IMR-90 (cell line): ENCODE measurements around the gene ADGRF1.

Experiments
- CEBPB ChIP-seq: IDR thresholded peaks from 2 replicates; pipeline ENCODE4 v1.6.1; 2012; ENCODE audit warnings: low read depth, low read length, improper control_type of control experiment
- FOS ChIP-seq: fragments of 150-350 bp; IDR thresholded peaks from 2 replicates; pipeline ENCODE4 v1.6.1; 2016; ENCODE audit warnings: low read depth, low read length
- MAFK ChIP-seq: IDR thresholded peaks from 2 replicates; pipeline ENCODE4 v1.6.1; 2012; ENCODE audit warnings: low read depth, low read length, improper control_type of control experiment
- MAZ ChIP-seq: IDR thresholded peaks from 2 replicates; pipeline ENCODE4 v1.6.1; 2012; ENCODE audit warnings: low read depth, mild to moderate bottlenecking, low read length, improper control_type of control experiment, moderate library complexity, borderline replicate concordance
- MXI1 ChIP-seq: IDR thresholded peaks from 2 replicates; pipeline ENCODE4 v1.6.1; 2012; ENCODE audit warnings: low read depth, mild to moderate bottlenecking, low read length, moderate library complexity, borderline replicate concordance
- NFE2L2 ChIP-seq: fragments of 150-350 bp; IDR thresholded peaks from 2 replicates; pipeline ENCODE4 v1.6.1; 2016; ENCODE audit warnings: low read depth, mild to moderate bottlenecking, low read length
- POLR2A ChIP-seq: IDR thresholded peaks from 2 replicates; pipeline ENCODE4 v1.6.1; 2012; ENCODE audit warnings: mild to moderate bottlenecking, low read depth, low read length
- RAD21 ChIP-seq: IDR thresholded peaks from 2 replicates; pipeline ENCODE4 v1.6.1; 2012; ENCODE audit warnings: low read length, improper control_type of control experiment
- RCOR1 ChIP-seq: IDR thresholded peaks from 2 replicates; pipeline ENCODE4 v1.6.1; 2012; ENCODE audit warnings: mild to moderate bottlenecking, low read length, improper control_type of control experiment; ENCODE audit not compliant: insufficient replicate concordance
- RFX5 ChIP-seq: IDR thresholded peaks from 2 replicates; pipeline ENCODE4 v1.8.0; 2012; ENCODE audit warnings: low read depth, mild to moderate bottlenecking, low read length, moderate library complexity
- SMC3 ChIP-seq: fragments of 150-350 bp; IDR thresholded peaks from 2 replicates; pipeline ENCODE4 v1.6.1; 2016; ENCODE audit warnings: low read depth, mild to moderate bottlenecking, antibody characterized with exemption, low read length, moderate library complexity
- TF ChIP-seq, protein P1 (sequence below): conservative IDR thresholded peaks from 2 replicates; pipeline ENCODE4 v1.5.1; 2012; ENCODE audit warnings: mild to moderate bottlenecking, low read depth, low read length, improper control_type of control experiment
- TF ChIP-seq, protein P2 (sequence below): fragments of 150-350 bp; IDR thresholded peaks from 2 replicates; pipeline ENCODE4 v1.6.1; 2016; ENCODE audit warnings: low read depth, mild to moderate bottlenecking, low read length, moderate library complexity, borderline replicate concordance
- TF ChIP-seq, protein P3 (sequence below): fragments of 150-350 bp; IDR thresholded peaks from 2 replicates; pipeline ENCODE4 v1.6.1; 2017; ENCODE audit warnings: mild to moderate bottlenecking, antibody characterized with exemption, low read length, low read depth

DNA sequence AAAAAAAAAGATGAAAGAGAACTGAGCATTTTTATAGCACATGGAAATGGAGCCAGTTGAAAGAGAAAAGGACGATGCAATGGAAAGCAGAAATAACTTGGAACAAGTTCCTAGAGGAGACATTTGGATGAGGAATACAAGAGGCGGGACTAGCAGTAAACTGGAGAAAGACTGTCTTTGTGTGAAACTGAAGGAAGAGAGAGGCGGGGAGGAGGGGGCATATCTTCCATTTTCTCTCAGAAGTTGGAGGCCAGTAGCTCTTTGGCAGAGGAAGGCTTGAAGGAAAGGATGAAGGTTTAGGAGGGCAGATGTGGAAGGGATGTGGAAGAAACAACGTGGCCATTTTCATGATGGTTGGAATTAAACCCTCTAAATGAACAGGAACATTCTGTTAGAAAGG is 33.0 kb upstream of the ADGRF1 start:
- TF ChIP-seq, protein P1, sequence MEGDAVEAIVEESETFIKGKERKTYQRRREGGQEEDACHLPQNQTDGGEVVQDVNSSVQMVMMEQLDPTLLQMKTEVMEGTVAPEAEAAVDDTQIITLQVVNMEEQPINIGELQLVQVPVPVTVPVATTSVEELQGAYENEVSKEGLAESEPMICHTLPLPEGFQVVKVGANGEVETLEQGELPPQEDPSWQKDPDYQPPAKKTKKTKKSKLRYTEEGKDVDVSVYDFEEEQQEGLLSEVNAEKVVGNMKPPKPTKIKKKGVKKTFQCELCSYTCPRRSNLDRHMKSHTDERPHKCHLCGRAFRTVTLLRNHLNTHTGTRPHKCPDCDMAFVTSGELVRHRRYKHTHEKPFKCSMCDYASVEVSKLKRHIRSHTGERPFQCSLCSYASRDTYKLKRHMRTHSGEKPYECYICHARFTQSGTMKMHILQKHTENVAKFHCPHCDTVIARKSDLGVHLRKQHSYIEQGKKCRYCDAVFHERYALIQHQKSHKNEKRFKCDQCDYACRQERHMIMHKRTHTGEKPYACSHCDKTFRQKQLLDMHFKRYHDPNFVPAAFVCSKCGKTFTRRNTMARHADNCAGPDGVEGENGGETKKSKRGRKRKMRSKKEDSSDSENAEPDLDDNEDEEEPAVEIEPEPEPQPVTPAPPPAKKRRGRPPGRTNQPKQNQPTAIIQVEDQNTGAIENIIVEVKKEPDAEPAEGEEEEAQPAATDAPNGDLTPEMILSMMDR = no peak
- TF ChIP-seq MAFK (no peak), FOS (no peak), POLR2A (no peak), SMC3 (no peak), RAD21 (no peak), MXI1 (no peak), RCOR1 (no peak), MAZ (no peak), CEBPB (no peak), RFX5 (no peak), NFE2L2 (no peak)
- TF ChIP-seq, protein P2, sequence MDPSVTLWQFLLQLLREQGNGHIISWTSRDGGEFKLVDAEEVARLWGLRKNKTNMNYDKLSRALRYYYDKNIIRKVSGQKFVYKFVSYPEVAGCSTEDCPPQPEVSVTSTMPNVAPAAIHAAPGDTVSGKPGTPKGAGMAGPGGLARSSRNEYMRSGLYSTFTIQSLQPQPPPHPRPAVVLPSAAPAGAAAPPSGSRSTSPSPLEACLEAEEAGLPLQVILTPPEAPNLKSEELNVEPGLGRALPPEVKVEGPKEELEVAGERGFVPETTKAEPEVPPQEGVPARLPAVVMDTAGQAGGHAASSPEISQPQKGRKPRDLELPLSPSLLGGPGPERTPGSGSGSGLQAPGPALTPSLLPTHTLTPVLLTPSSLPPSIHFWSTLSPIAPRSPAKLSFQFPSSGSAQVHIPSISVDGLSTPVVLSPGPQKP = no peak
- TF ChIP-seq, protein P3, sequence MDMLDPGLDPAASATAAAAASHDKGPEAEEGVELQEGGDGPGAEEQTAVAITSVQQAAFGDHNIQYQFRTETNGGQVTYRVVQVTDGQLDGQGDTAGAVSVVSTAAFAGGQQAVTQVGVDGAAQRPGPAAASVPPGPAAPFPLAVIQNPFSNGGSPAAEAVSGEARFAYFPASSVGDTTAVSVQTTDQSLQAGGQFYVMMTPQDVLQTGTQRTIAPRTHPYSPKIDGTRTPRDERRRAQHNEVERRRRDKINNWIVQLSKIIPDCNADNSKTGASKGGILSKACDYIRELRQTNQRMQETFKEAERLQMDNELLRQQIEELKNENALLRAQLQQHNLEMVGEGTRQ = no peak
